HepG2 (cell line): Measurements from ENCODE around the gene COL18A1. TPM values are rescaled to one million over a fixed set of nuclear protein-coding genes. Genes with fewer than 3 reads are reported as not detected.

ENCODE experiments used
- ASH2L ChIP-seq: fragments of 300-600, 200-600 bp; sonication (generic); IDR thresholded peaks from 2 replicates; pipeline ENCODE4 v1.7.0; 2017; ENCODE audit warnings: low read depth, mild to moderate bottlenecking, moderate library complexity, mixed read lengths, low read length; ENCODE audit not compliant: insufficient read length
- GATAD1 ChIP-seq: IDR thresholded peaks from 2 replicates; pipeline ENCODE4 v1.6.1; 2016; ENCODE audit warnings: missing genetic modification reagents, missing compliant biosample characterization
- MEIS1 ChIP-seq: sonication (generic); formaldehyde crosslinking; IDR thresholded peaks from 2 replicates; pipeline ENCODE4 v1.9.0; 2021; ENCODE audit warnings: mild to moderate bottlenecking, missing genetic modification reagents, moderate library complexity, borderline replicate concordance
- MIER2 ChIP-seq: IDR thresholded peaks from 2 replicates; pipeline ENCODE4 v1.6.1; 2016; ENCODE audit warnings: missing biosample characterization, missing genetic modification reagents
- PCBP1 ChIP-seq: fragments of 200-400 bp; formaldehyde crosslinking; IDR thresholded peaks from 2 replicates; pipeline ENCODE4 v1.6.1; 2017; ENCODE audit warnings: mild to moderate bottlenecking, low read depth, low read length, borderline replicate concordance
- SOX5 ChIP-seq: IDR thresholded peaks from 2 replicates; pipeline ENCODE4 v1.6.1; 2016; ENCODE audit warnings: borderline replicate concordance
- ZNF12 ChIP-seq: sonication (generic); formaldehyde crosslinking; IDR thresholded peaks from 2 replicates; pipeline ENCODE4 v1.5.0; 2020; ENCODE audit warnings: missing genetic modification reagents
- ZNF543 ChIP-seq: sonication (generic); formaldehyde crosslinking; IDR thresholded peaks from 2 replicates; pipeline ENCODE4 v1.4.0; 2020; ENCODE audit warnings: mild to moderate bottlenecking, missing genetic modification reagents
- ZNF564 ChIP-seq: sonication (generic); formaldehyde crosslinking; IDR thresholded peaks from 2 replicates; pipeline ENCODE4 v1.8.1; 2023; ENCODE audit warnings: mild to moderate bottlenecking, missing genetic modification reagents
- ZNF790 ChIP-seq: sonication (generic); formaldehyde crosslinking; IDR thresholded peaks from 2 replicates; pipeline ENCODE4 v1.8.0; 2022; ENCODE audit warnings: missing genetic modification reagents, mild to moderate bottlenecking, borderline replicate concordance
- polyA plus RNA-seq, 8 experiments: library from polyadenylated mRNA; depleted of rRNA in 3 of 8; stranded (reverse) in 7 of 8; unstranded in 1 of 8; fragments of >200 nt; fragmentation: Illumina TruSeq in 4 of 8; extraction: Trizol in 4 of 8; gene quantifications; 2 replicates each; pipeline versions ENCODE4 v1.2.1 to v1.2.3, GENCODE V29; 2011 to 2016; ENCODE audit warnings: low read depth in 4 of 8, missing spikeins in 1 of 8, mixed read lengths in 1 of 8; ENCODE audit not compliant: insufficient read depth in 1 of 8
- total RNA-seq, 5 experiments: library from RNA; depleted of rRNA; stranded (reverse); fragments of >200 nt; fragmentation: Illumina TruSeq; extraction: Trizol; gene quantifications; 2 replicates each; pipeline ENCODE4 v1.2.3, GENCODE V29; 2016; ENCODE audit warnings: low read depth in 1 of 5
- TF ChIP-seq, protein P1 (sequence below): sonication (generic); formaldehyde crosslinking; conservative IDR thresholded peaks from 2 replicates; pipeline ENCODE4 v1.4.0; 2020; ENCODE audit warnings: mild to moderate bottlenecking, missing genetic modification reagents, moderate library complexity
- TF ChIP-seq, protein P2 (sequence below): sonication (generic); formaldehyde crosslinking; IDR thresholded peaks from 2 replicates; pipeline ENCODE4 v1.8.0; 2022; ENCODE audit warnings: mild to moderate bottlenecking, missing genetic modification reagents; ENCODE audit not compliant: insufficient replicate concordance
- TF ChIP-seq, protein P3 (sequence below): sonication (generic); formaldehyde crosslinking; IDR thresholded peaks from 2 replicates; pipeline ENCODE4 v1.4.0; 2020; ENCODE audit warnings: mild to moderate bottlenecking, missing genetic modification reagents, borderline replicate concordance

The COL18A1 gene
- total and polyA plus RNA-seq, 2 of the 13 experiments (the other 11 are each of a cell fraction or from before 2014, with no cell fraction given), result 79.0 to 102 TPM

DNA sequence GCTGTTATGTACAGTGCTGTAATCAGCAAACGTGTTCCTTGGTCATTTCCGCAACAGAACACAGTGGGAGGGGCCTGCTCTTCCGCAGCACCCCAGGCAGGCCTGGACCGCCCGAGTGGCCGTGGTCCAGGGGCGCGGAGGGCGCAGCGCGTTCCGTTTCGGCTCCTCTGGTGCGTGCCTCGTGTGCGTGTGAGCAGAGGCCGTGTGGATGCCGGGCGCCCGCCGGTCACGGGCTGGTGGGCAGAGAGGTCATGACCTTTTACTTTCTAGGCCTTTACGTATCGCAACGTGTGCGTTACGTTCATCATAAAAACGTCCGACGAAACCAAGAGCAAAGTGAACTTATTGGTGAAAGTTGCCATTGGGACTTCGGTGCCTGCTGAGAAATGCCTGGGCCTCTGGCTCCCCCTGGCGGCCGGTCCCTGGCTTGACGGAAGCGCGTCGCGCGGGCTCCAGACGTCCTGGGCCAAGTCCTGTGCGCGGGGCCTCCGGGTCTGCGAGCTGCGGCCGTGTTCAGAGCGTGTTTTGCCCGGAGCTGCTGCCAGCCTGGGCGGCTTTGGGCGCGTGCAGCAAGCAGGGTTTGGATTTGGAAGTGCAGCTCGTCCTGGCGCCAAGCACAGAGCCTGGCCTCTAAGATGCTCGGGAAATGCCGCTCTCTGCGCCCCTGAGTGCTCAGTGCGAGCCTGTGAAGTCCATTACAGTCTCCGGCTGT lies 34.4 kb downstream of the COL18A1 start (continued):
- TF ChIP-seq ASH2L, result no peak
- 0 out of 2 replicates have a peak, but pooled peaks have one; percentile 30 for TF ChIP-seq ZNF564
- peak; percentile 43; the same call in 1 of the 2 replicates for TF ChIP-seq MEIS1 (CRISPR knock-in tag)
- TF ChIP-seq, protein P1, sequence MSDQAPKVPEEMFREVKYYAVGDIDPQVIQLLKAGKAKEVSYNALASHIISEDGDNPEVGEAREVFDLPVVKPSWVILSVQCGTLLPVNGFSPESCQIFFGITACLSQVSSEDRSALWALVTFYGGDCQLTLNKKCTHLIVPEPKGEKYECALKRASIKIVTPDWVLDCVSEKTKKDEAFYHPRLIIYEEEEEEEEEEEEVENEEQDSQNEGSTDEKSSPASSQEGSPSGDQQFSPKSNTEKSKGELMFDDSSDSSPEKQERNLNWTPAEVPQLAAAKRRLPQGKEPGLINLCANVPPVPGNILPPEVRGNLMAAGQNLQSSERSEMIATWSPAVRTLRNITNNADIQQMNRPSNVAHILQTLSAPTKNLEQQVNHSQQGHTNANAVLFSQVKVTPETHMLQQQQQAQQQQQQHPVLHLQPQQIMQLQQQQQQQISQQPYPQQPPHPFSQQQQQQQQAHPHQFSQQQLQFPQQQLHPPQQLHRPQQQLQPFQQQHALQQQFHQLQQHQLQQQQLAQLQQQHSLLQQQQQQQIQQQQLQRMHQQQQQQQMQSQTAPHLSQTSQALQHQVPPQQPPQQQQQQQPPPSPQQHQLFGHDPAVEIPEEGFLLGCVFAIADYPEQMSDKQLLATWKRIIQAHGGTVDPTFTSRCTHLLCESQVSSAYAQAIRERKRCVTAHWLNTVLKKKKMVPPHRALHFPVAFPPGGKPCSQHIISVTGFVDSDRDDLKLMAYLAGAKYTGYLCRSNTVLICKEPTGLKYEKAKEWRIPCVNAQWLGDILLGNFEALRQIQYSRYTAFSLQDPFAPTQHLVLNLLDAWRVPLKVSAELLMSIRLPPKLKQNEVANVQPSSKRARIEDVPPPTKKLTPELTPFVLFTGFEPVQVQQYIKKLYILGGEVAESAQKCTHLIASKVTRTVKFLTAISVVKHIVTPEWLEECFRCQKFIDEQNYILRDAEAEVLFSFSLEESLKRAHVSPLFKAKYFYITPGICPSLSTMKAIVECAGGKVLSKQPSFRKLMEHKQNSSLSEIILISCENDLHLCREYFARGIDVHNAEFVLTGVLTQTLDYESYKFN, result 0 out of 2 replicates have a peak, but pooled peaks have one; percentile 42
- peak; percentile 60; the same call in 1 of the 2 replicates for TF ChIP-seq ZNF543 (CRISPR knock-in tag)
- 0 out of 2 replicates have a peak, but pooled peaks have one; percentile 29 for TF ChIP-seq ZNF12 (CRISPR knock-in tag)
- 0 out of 2 replicates have a peak, but pooled peaks have one; percentile 52 for TF ChIP-seq MIER2 (CRISPR knock-in tag)
- peak; percentile 45 for TF ChIP-seq GATAD1
- TF ChIP-seq, protein P2, sequence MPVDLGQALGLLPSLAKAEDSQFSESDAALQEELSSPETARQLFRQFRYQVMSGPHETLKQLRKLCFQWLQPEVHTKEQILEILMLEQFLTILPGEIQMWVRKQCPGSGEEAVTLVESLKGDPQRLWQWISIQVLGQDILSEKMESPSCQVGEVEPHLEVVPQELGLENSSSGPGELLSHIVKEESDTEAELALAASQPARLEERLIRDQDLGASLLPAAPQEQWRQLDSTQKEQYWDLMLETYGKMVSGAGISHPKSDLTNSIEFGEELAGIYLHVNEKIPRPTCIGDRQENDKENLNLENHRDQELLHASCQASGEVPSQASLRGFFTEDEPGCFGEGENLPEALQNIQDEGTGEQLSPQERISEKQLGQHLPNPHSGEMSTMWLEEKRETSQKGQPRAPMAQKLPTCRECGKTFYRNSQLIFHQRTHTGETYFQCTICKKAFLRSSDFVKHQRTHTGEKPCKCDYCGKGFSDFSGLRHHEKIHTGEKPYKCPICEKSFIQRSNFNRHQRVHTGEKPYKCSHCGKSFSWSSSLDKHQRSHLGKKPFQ (CRISPR knock-in tag), result no peak
- TF ChIP-seq, protein P3, sequence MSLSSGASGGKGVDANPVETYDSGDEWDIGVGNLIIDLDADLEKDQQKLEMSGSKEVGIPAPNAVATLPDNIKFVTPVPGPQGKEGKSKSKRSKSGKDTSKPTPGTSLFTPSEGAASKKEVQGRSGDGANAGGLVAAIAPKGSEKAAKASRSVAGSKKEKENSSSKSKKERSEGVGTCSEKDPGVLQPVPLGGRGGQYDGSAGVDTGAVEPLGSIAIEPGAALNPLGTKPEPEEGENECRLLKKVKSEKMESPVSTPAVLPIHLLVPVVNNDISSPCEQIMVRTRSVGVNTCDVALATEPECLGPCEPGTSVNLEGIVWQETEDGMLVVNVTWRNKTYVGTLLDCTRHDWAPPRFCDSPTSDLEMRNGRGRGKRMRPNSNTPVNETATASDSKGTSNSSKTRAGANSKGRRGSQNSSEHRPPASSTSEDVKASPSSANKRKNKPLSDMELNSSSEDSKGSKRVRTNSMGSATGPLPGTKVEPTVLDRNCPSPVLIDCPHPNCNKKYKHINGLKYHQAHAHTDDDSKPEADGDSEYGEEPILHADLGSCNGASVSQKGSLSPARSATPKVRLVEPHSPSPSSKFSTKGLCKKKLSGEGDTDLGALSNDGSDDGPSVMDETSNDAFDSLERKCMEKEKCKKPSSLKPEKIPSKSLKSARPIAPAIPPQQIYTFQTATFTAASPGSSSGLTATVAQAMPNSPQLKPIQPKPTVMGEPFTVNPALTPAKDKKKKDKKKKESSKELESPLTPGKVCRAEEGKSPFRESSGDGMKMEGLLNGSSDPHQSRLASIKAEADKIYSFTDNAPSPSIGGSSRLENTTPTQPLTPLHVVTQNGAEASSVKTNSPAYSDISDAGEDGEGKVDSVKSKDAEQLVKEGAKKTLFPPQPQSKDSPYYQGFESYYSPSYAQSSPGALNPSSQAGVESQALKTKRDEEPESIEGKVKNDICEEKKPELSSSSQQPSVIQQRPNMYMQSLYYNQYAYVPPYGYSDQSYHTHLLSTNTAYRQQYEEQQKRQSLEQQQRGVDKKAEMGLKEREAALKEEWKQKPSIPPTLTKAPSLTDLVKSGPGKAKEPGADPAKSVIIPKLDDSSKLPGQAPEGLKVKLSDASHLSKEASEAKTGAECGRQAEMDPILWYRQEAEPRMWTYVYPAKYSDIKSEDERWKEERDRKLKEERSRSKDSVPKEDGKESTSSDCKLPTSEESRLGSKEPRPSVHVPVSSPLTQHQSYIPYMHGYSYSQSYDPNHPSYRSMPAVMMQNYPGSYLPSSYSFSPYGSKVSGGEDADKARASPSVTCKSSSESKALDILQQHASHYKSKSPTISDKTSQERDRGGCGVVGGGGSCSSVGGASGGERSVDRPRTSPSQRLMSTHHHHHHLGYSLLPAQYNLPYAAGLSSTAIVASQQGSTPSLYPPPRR (CRISPR knock-in tag), result peak; percentile 54; the same call in 1 of the 2 replicates
- TF ChIP-seq SOX5 (CRISPR knock-in tag), result 0 out of 2 replicates have a peak, but pooled peaks have one; percentile 55
- no peak for TF ChIP-seq PCBP1
- TF ChIP-seq ZNF790 (CRISPR knock-in tag), result no peak
